DND-41 (cell line): ENCODE data around the gene PARP1.

Source experiments
- EZH2 ChIP-seq: IDR thresholded peaks from 3 replicates; pipeline ENCODE4 v1.6.1; 2012; ENCODE audit warnings: borderline replicate concordance, low read depth, mild to moderate bottlenecking, moderate library complexity, low read length, inconsistent platforms; ENCODE audit not compliant: severe bottlenecking
- TF ChIP-seq, protein P1 (sequence below): IDR thresholded peaks from 2 replicates; pipeline ENCODE4 v1.5.1; 2012; ENCODE audit warnings: borderline replicate concordance, low read length, moderate library complexity, mild to moderate bottlenecking; ENCODE audit not compliant: poor library complexity, severe bottlenecking; ENCODE audit errors: extremely low read depth

DNA sequence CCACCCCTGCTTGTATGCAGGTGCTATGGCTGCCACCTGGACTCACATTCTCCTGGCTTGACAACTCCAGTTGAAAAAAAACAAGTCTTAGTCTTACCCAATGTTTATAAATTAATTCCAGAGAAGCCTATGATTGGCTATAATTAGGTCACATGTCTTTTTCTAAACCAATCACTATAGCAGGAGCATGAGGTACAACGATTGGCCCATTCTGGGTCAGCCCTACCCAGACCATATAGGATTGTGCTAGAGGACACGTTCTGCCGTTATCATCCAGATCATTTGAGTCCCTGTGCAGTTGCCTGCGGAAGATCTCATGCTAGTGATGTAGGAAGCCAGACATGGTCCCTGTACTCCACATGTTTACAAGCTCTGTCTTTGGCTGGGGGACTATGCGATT, 41.9 kb upstream of the PARP1 start:
- TF ChIP-seq, protein P1, sequence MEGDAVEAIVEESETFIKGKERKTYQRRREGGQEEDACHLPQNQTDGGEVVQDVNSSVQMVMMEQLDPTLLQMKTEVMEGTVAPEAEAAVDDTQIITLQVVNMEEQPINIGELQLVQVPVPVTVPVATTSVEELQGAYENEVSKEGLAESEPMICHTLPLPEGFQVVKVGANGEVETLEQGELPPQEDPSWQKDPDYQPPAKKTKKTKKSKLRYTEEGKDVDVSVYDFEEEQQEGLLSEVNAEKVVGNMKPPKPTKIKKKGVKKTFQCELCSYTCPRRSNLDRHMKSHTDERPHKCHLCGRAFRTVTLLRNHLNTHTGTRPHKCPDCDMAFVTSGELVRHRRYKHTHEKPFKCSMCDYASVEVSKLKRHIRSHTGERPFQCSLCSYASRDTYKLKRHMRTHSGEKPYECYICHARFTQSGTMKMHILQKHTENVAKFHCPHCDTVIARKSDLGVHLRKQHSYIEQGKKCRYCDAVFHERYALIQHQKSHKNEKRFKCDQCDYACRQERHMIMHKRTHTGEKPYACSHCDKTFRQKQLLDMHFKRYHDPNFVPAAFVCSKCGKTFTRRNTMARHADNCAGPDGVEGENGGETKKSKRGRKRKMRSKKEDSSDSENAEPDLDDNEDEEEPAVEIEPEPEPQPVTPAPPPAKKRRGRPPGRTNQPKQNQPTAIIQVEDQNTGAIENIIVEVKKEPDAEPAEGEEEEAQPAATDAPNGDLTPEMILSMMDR: no peak
- no peak for TF ChIP-seq EZH2
